ENCODE results near the gene SERPINA5.
"Not testable (repeated sequence)": the region's sequence is repeated elsewhere in the genome, so short reads cannot be mapped to it uniquely, and the experiment has no call there.

Gene SERPINA5

GRCh38 chr14:94608966-94609365, 27.7 kb downstream of the SERPINA5 start:
- DNase-seq, result not testable (repeated sequence)

DNA sequence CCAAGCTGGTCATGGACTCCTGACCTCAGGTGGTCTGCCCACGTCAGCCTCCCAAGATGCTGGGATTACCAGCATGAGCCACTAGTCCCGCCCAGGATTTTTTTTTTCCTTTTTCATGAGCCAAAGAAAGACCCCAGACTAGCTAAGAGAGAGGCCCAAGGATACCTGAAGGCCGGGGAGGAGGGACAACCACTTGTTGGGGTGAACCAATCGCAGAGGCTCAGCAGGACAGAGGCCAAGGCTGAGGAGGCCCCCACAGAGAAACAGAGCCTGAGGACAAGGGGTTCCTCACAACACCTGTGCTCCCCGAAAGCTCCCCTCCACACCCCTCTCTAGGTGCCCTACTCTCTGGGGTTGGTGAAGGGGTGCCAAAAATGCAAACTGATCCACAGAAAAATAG, 30.0 kb downstream of the SERPINA5 start:
- no peak for DNase-seq

- no peak for DNase-seq
These were observed 30.9 kb downstream of the SERPINA5 start, which contains the start of gene SERPINA3 for GRCh38 chr14:94612174-94612573. SERPINA3 (plus strand) TSS chr14:94612391; CDS start chr14:94614442, 2,051 bp downstream.

DNA sequence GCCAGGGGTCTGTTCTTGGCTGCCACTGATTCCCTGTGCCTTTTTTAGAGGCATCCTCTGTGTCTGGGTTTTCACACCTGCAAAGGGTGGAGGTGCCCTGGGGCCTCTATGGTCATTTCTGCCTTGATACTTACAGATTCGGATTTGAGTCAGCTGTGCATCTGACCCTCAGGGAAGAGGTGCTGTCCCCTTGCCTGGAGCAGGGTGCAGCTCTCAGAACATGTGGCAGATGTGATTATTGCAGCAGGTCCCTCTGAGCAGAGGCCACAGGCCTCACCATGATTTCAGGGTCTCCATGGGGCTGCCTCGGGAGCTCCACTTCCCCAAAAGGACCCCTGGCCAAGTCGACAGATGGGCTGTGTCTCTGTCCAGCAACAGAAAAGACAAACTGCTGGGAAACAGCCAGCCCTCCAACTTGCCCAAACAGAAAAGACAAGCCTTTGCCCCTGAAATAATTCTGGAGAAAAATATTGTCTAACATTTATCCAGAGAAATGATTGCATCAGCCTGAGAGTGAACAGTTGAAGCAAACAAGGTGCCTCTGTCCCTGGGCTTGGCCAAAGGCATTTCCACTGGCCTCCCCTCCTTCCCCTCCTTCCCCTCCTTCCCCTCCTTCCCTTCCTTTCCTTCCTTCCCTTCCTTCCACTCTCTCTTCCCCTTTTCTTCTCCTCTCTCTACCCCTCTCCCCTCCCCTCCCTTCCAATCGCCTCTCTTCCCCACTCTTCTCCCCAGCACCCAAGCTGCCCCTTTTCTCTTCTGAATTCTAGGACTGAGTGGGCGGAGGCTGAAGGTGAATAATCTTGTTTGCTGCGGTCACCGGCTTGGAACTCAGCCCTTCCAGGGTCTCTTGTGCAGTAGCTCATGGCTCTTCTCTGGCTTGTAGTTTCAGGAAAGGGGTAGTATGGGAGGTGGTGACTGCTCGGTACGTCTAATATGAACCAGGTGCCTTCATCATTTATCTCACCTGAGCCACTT, 31.6 kb downstream of the SERPINA5 start:
- DNase-seq, result no peak

DNA sequence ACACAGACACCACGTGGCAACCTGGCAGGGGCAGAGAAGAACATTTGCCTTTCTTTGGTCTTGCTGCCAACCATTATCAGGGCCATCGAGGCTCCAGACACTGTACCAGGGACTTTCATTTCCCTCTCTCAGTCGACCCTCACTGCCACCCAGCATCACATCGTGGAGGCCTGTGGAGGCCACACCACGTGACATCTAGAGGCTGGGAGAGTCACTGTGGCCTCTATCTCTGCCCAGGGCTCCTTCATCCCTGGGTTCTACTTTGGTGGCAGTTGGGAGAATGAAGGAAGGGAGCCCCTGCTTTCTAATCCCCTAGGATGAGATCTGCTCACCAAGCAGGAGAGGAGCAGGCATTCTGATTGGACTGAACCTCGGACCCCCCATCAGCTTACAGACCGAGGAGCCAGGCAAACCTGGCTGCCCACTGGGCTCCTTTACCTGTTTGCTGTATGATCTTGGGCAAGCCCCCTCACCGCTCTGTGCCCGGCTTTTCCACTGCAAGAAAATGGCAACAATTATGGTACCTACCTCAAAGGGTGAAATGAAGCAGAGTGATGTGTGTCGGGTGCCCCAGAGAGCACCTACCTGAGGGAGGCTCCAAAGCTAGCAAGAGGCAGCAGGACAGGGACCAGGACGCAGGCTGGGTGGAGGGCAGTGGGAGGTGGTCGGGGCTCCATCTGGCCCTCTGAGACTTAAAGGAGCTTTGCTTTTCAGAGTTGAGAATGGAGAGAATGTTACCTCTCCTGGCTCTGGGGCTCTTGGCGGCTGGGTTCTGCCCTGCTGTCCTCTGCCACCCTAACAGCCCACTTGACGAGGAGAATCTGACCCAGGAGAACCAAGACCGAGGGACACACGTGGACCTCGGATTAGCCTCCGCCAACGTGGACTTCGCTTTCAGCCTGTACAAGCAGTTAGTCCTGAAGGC, 32.8 kb downstream of the SERPINA5 start:
- DNase-seq, result no peak

DNA sequence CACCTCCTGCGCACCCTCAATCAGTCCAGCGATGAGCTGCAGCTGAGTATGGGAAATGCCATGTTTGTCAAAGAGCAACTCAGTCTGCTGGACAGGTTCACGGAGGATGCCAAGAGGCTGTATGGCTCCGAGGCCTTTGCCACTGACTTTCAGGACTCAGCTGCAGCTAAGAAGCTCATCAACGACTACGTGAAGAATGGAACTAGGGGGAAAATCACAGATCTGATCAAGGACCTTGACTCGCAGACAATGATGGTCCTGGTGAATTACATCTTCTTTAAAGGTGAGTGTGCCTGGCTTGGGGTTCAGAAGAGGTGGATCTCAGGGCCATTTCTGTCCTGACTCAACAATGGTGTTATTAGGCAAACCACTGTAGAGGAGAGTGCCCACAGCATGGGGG, 33.6 kb downstream of the SERPINA5 start:
- no peak for DNase-seq

DNA sequence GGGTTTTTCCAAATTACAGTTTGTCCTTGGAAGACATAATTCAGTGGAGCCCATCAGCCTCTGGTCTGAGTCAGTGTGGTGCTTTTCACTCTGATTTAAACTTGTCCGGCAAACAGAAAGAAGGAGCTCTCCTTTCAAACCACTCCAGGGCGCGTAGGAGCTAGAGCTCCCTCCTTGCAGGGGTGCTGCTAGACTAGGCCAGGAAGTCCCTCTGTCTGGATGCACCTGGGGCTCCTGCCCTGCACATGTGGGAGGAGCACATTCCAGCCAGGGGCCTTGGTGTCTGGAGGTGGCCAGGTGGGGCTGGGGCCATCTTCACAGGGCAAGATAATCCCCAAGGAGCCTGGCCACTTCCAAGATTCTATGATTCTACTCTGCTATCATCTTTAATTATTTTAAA, 34.0 kb downstream of the SERPINA5 start:
- no peak for DNase-seq

DNA sequence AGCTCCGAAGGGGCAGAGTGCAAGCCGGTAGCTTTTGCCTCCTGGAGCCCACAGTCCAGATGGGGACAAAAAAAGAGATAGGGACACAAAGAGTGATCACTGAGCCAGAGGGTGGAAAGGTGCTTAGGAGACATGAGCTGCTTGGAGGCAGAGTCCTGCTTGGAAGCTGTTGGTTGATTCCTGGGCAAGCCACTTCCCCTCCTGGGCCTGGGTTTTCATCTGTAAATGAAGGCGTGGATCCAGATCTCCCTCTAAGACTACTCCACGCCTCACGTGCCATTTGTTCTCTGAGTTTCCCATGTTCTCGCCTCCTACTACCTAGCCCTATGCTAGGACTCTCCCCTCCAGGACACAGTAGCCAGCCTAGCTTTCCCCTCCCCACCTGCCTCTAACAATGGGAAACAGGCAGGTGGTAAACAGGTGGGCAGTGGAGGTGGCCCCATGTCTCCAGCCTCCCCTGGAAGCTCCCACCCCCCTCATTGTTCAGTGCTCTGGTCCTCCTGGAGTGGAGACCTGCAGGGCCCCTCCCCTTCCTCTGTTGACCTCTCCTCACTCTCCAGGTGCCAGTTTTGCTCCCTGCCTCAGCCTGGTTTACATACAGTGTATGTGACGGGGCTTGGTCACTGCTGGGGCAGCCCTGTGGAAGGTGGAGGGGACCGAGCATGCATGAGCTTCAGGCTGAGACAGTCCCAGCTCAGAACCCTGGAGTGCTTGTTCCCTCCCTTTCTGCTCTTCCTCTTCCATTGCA, 34.8 kb downstream of the SERPINA5 start:
- no peak for DNase-seq

- no peak for DNase-seq
These were observed 36.2 kb downstream of the SERPINA5 start for GRCh38 chr14:94617366-94617941.

DNA sequence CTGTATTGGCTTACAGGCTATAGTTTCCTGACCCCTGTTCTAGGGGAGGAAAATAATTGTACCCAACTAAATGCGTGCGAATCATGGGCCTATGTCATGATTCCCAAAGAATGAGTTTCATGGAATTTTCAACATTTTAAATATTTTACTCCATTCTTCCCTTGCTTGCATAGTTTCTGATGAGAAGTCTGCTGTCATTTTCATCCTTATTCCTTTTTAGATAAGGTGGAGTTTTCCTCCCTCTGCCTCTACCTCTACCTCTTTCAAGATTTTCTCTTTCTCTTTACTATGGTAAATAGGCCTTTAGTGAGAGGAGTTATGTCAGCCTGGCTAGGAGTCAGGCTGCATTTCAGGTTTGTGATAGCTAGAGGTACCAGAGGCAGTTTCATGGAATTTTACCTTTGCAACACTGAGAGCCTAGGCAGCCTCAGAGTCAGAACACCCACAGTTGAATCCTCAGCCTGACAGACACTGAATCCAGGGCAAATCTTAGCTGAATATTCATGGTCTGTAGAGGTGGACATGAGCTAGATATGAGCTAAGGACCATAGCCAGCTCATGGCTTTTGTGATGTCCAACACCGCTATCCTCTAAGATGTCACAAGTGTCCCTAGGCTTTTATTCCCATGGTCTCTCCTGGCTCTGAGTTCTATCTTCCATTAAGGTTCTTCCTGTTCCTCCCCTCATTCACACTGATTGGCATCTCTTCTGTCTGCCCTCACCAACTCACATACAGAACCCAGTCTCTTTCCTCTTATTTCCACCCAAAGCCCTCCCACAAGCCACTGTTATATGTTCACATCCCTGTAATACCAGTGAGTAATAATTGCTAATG, 37.0 kb downstream of the SERPINA5 start:
- DNase-seq, result no peak

DNA sequence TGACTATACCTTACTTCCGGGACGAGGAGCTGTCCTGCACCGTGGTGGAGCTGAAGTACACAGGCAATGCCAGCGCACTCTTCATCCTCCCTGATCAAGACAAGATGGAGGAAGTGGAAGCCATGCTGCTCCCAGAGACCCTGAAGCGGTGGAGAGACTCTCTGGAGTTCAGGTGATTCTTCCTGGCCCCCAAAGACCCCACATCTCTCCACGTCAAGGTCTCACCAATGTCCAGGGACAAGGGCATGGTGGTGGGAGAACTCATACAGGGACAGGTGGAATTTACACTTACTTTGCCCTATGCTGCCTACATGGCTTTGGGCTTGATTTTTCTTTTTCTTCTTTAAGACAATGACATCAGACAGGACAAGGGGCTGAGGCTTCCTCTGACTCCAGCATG, 38.1 kb downstream of the SERPINA5 start:
- no peak for DNase-seq

GRCh38 chr14:94620597-94620996, 39.4 kb downstream of the SERPINA5 start:
- no peak for DNase-seq

- DNase-seq, result no peak
These were observed 40.3 kb downstream of the SERPINA5 start for GRCh38 chr14:94621358-94622134.

- DNase-seq, result no peak
These were observed 41.6 kb downstream of the SERPINA5 start for GRCh38 chr14:94622653-94623421.

GRCh38 chr14:94623422-94623809, 42.2 kb downstream of the SERPINA5 start:
- no peak for DNase-seq

- DNase-seq, result no peak
These were observed 42.8 kb downstream of the SERPINA5 start for GRCh38 chr14:94623856-94624499.

DNA sequence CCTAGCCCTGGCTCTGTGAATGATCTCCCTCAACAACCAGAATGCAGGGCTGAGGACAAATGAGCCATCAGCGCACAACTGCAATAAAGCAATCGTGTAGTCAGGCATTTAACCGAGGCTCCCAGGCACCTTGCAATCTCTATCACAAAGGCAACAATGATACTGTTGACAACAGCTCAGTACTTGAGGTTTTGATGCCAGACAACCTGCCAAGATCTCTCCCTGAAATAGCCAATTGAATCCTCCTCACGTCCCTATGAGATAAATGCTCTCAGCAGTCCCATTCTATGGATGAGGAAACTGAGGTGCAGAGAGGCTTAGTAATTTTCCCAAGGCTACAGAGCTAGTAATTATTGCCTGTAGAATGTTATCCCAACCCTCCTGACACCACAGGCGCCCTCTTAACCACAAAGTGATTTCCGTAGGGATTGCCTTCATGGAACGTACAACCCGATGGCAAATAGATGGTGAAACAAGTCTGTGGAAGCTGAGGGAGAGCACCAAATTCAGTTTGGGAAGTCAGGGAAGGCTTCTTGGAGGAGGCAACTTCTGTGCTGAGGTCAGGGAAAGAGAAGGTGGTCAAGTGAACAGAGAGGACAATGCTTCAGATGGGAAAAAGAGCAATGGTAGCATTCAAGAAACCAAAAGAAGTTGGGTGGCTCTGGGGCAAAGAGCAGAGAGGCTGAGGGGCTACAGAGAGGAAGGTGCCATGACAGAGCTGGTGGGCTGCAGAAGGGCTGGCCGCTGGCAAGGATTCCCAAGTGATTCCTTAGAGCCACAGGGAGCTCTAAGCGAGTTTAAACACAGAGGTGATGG, 43.5 kb downstream of the SERPINA5 start:
- DNase-seq, result no peak

- DNase-seq, result no peak
These were observed 44.1 kb downstream of the SERPINA5 start for GRCh38 chr14:94625353-94625635.

DNA sequence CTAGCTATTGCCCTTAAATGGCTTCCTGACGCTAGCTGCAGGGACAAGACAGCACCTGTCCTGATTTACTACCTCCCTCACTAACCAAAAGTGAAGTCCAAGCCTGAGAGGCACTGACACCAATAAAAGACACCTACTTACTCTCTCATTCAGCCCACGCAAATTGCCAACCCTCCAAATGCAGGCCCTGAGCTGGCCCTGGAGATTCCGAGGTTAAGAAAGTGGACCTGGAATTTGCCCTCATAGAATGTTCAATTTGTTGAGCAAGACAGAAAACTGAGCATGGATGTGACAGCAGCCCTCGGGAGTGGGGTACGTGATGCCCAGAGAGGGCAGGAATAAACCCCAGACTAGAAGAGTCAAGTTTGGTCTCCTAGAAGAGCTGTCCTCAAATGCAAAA, 47.4 kb downstream of the SERPINA5 start:
- no peak for DNase-seq

Data from activated naive CD4-positive, alpha-beta T cell treated with anti-CD3 and anti-CD28 coated beads, Interleukin-2, amount 50 U/mL, for 16 hours (primary cell).